Skin of body (tissue), 3 donors: ENCODE measurements around the gene REM2. TPM values are rescaled to one million over a fixed set of nuclear protein-coding genes. Genes with fewer than 3 reads are reported as not detected.

ENCODE experiments used
- DNase-seq: peaks from one replicate; lab custom pipeline; 2025; lab: John Stamatoyannopoulos, UW
- small RNA-seq: library from RNA; depleted of rRNA; stranded (forward); fragments of <200 nt; gene quantifications from one replicate; pipeline ENCODE3, GENCODE V24; 2014; ENCODE audit warnings: low replicate concordance
- total RNA-seq: library from RNA; depleted of rRNA; stranded (reverse); fragments of >200 nt; gene quantifications from one replicate; pipeline ENCODE4 v1.2.3, GENCODE V29; 2014

The REM2 gene
- total RNA-seq, 1 donor from 2014 or later = not detected

GRCh38 chr14:22928237-22929103, 45.4 kb downstream of the REM2 start:
- no peak for DNase-seq

GRCh38 chr14:22929104-22929960, 46.3 kb downstream of the REM2 start, which contains the start of gene PRMT5:
Gene PRMT5, minus strand, starts transcription at chr14:22929376. Its CDS starts 15 bp downstream, at chr14:22929361.
- peak; percentile 100 for DNase-seq

- DNase-seq = no peak
These were observed 46.9 kb downstream of the REM2 start for GRCh38 chr14:22929961-22930364.

GRCh38 chr14:22932146-22932545, 49.1 kb downstream of the REM2 start:
- DNase-seq = no peak

- no peak for DNase-seq
These were observed 52.1 kb downstream of the REM2 start for GRCh38 chr14:22935156-22935555.

Small RNAs within 50 kb of the gene (small RNA-seq; reads per million reads assigned to genes)
- gene RF00019 = not detected

Other genes with a start within 250 kb of the REM2 start
- not detected for gene OR6J1, start 238.9 kb upstream of the REM2 start, total RNA-seq
- 52.7 TPM for gene OXA1L, start 116.5 kb upstream of the REM2 start, total RNA-seq
- gene SLC7A7, start 67.8 kb upstream of the REM2 start, total RNA-seq = 6.8 TPM
- gene MRPL52, start 53.3 kb upstream of the REM2 start, total RNA-seq = 26.3 TPM
- gene MMP14, start 46.6 kb upstream of the REM2 start, total RNA-seq = 171 TPM
- 22.9 TPM for gene LRP10, start 11.5 kb upstream of the REM2 start, total RNA-seq
- gene RBM23, start 35.9 kb downstream of the REM2 start, total RNA-seq = 50.2 TPM
- 39.5 TPM for gene PRMT5, start 46.2 kb downstream of the REM2 start, total RNA-seq
- gene HAUS4, start 73.9 kb downstream of the REM2 start, total RNA-seq = 46.3 TPM
- 44.7 TPM for gene AJUBA, start 99.3 kb downstream of the REM2 start, total RNA-seq
- 7.7 TPM for gene C14orf93, start 126.9 kb downstream of the REM2 start, total RNA-seq
- gene PSMB5, start 151.7 kb downstream of the REM2 start, total RNA-seq = 115 TPM
- not detected for gene PSMB11, start 159.0 kb downstream of the REM2 start, total RNA-seq
- gene CDH24, start 174.3 kb downstream of the REM2 start, total RNA-seq = 3.4 TPM
- gene ACIN1, start 211.9 kb downstream of the REM2 start, total RNA-seq = 93.9 TPM
- gene C14orf119, start 212.3 kb downstream of the REM2 start, total RNA-seq = 30.8 TPM
- gene CIROP, start 221.8 kb downstream of the REM2 start, total RNA-seq = not detected
- 1.5 TPM for gene CEBPE, start 236.0 kb downstream of the REM2 start, total RNA-seq